CD14-positive monocyte (primary cell): ENCODE measurements around the gene NOX5. TPM values are rescaled to one million over a fixed set of nuclear protein-coding genes. Genes with fewer than 3 reads are reported as not detected.
A peak's percentile ranks its signal among the peaks of the same experiment; 100 is the strongest.

Source experiments
- DNase-seq, 3 donors: peaks; one replicate each; pipeline ENCODE4 v3.0.0-alpha.2; 2011 to 2022
- H2AFZ ChIP-seq: 2 replicates; pipeline ENCODE4 v1.6.0; 2012; ENCODE audit warnings: mild to moderate bottlenecking, low read depth, low read length, inconsistent platforms; ENCODE audit not compliant: insufficient read depth, poor library complexity, severe bottlenecking
- H3K27ac ChIP-seq, 2 donors: 1 replicate in 1 of 2; 2 replicates in 1 of 2; pipeline ENCODE4 v1.5.1; 2012 to 2013; ENCODE audit warnings: low read length in 2 of 2, control low read depth in 1 of 2, inconsistent platforms in 1 of 2, low read depth in 1 of 2, mild to moderate bottlenecking in 1 of 2
- H3K27me3 ChIP-seq, 2 donors: one replicate each; pipeline versions ENCODE4 v1.6.0 to v1.6.1; 2011 to 2013; ENCODE audit warnings: low read length in 2 of 2; ENCODE audit not compliant: control insufficient read depth in 2 of 2, insufficient read depth in 2 of 2
- H3K36me3 ChIP-seq, 2 donors: replicated peaks in 1 of 2; 1 replicate in 1 of 2; 2 replicates in 1 of 2; pipeline versions ENCODE4 v1.5.1 to v1.6.1; 2012 to 2013; ENCODE audit warnings: low read length in 2 of 2, control low read depth in 1 of 2, inconsistent platforms in 1 of 2, mild to moderate bottlenecking in 1 of 2; ENCODE audit not compliant: insufficient read depth in 2 of 2, control insufficient read depth in 1 of 2
- H3K4me1 ChIP-seq, 2 donors: 1 replicate in 1 of 2; 2 replicates in 1 of 2; pipeline versions ENCODE4 v1.5.1 to v1.6.1; 2012 to 2013; ENCODE audit warnings: low read length in 2 of 2, control low read depth in 1 of 2, inconsistent platforms in 1 of 2, mild to moderate bottlenecking in 1 of 2, moderate library complexity in 1 of 2; ENCODE audit not compliant: insufficient read depth in 2 of 2, control insufficient read depth in 1 of 2
- H3K4me2 ChIP-seq: replicated peaks from 2 replicates; pipeline ENCODE3; 2012; ENCODE audit warnings: low read length, moderate library complexity, mild to moderate bottlenecking; ENCODE audit not compliant: poor library complexity, severe bottlenecking; ENCODE audit errors: extremely low read depth
- H3K4me3 ChIP-seq, 3 experiments: fragments of 200-600 bp in 1 of 3; sonication (generic) in 1 of 3; replicated peaks in 1 of 3; 1 replicate in 2 of 3; 2 replicates in 1 of 3; pipeline ENCODE4 v1.5.1; 2011 to 2013; ENCODE audit warnings: low read length in 3 of 3, mild to moderate bottlenecking in 3 of 3, control low read depth in 2 of 3, low read depth in 2 of 3, inconsistent platforms in 1 of 3, moderate library complexity in 1 of 3
- H3K79me2 ChIP-seq: 2 replicates; pipeline ENCODE4 v1.6.0; 2012; ENCODE audit warnings: mild to moderate bottlenecking, control low read depth, inconsistent platforms, low read length, moderate library complexity; ENCODE audit not compliant: insufficient read depth
- H3K9ac ChIP-seq: 2 replicates; pipeline ENCODE4 v1.6.0; 2017; ENCODE audit warnings: low read length, mild to moderate bottlenecking; ENCODE audit not compliant: insufficient read depth, poor library complexity, severe bottlenecking
- H3K9me3 ChIP-seq, 2 donors: replicated peaks in 1 of 2; 1 replicate in 1 of 2; 2 replicates in 1 of 2; pipeline versions ENCODE4 v1.5.1 to v1.6.1; 2012 to 2013; ENCODE audit warnings: low read length in 2 of 2, control low read depth in 1 of 2; ENCODE audit not compliant: control insufficient read depth in 1 of 2, insufficient read depth in 1 of 2
- H4K20me1 ChIP-seq: 2 replicates; pipeline ENCODE4 v1.6.0; 2012; ENCODE audit warnings: mild to moderate bottlenecking, low read length, control low read depth, moderate library complexity; ENCODE audit not compliant: insufficient read depth
- H3K27ac Mint-ChIP-seq, 7 donors: one replicate each; pipeline ENCODE4 v1.8.0; 2020; ENCODE audit warnings: mild to moderate bottlenecking in 7 of 7, mixed read lengths in 7 of 7, moderate library complexity in 6 of 7, inconsistent platforms in 2 of 7
- H3K27me3 Mint-ChIP-seq, 3 donors: one replicate each; pipeline ENCODE4 v1.8.0; 2021 to 2022; ENCODE audit warnings: low read depth in 3 of 3, mild to moderate bottlenecking in 3 of 3, mixed read lengths in 3 of 3, moderate library complexity in 3 of 3, inconsistent platforms in 1 of 3
- H3K36me3 Mint-ChIP-seq, 2 donors: one replicate each; pipeline ENCODE4 v1.8.0; 2020; ENCODE audit warnings: mixed read lengths in 2 of 2, inconsistent platforms in 1 of 2, mild to moderate bottlenecking in 1 of 2
- H3K4me1 Mint-ChIP-seq: one replicate; pipeline ENCODE4 v1.8.0; 2020; ENCODE audit warnings: mild to moderate bottlenecking, mixed read lengths
- H3K4me3 Mint-ChIP-seq, 2 donors: one replicate each; pipeline ENCODE4 v1.8.0; 2020; ENCODE audit warnings: mild to moderate bottlenecking in 2 of 2, mixed read lengths in 2 of 2, moderate library complexity in 1 of 2
- H3K9me3 Mint-ChIP-seq, 7 donors: one replicate each; pipeline ENCODE4 v1.8.0; 2020 to 2022; ENCODE audit warnings: mixed read lengths in 7 of 7, mild to moderate bottlenecking in 6 of 7, moderate library complexity in 6 of 7, inconsistent platforms in 2 of 7
- CTCF ChIP-seq: fragments of 200-600 bp; IDR thresholded peaks from one replicate; pipeline ENCODE4 v1.8.0; 2022; ENCODE audit warnings: antibody characterized with exemption, mild to moderate bottlenecking
- WGBS: methylation state at CpG from one replicate; pipeline ENCODE4 v1.1.5; 2013; ENCODE audit warnings: missing lambda C conversion rate; ENCODE audit not compliant: insufficient coverage; 5-methylcytosine and 5-hydroxymethylcytosine counted together
- intact Hi-C, 2 donors: fragments of 100-400 bp; cut with micrococcal nuclease; formaldehyde crosslinking; loops; one replicate each; pipeline versions ENCODE4 v1.15.0 to v1.15.1; 2023
- polyA plus RNA-seq, 3 donors: library from polyadenylated mRNA; depleted of rRNA in 1 of 3; unstranded in 2 of 3; stranded (reverse) in 1 of 3; fragments of 300-500 nt in 2 of 3; fragments of >200 nt in 1 of 3; fragmentation: Illumina TruSeq in 2 of 3; gene quantifications; 1 replicate in 2 of 3; 2 replicates in 1 of 3; pipeline ENCODE4 v1.2.3, GENCODE V29; 2012 to 2021

Gene NOX5
- polyA plus RNA-seq, 3 donors: not detected

DNA sequence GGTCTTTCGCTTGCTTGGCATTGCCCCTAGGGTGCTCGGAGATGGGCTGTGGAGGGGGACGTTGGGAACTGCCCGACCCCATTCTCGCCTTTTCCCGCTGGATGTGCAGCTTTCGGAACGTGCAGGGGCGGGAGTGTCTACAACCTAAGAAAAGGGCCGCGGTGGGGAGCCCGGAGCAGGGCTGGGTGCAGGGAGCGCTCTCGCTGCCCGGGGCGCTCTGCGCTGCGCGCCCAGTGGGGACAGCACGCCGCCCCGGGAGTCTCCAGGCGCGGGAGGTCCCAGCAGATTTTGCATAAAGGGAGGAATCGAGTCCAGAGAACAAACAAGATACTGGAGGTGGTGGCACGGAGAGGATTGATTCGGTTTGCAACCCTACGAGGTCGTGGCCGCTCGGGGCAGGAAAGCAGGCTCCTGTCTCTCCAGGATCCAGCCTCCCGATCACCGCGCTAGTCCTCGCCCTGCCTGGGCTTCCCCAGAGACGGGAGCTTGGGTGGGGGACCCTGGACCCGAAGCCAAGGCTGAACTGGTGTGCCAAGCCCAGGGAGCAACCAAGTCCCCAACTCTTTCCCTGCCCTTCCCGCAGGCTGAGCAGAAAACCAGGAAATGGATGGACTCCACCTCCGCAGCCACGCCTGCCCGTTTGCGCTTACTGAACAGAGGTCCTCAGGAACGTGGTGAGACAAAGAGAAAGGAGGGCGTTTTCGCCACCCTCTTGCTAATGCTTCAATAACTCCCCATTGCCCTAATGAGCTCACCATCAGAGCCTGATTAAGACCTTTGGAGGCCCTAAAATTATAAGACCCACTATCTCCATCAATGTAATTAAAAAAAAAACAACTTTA, 59.7 kb downstream of the NOX5 start:
- Histone ChIP-seq H3K27ac (no peak overlapping the region), H4K20me1 (no peaks in the 10 kb centered on the region), H3K79me2 (no peaks in the 10 kb centered on the region), H2AFZ (peak overlapping the region; percentile 82), H3K9ac (peak overlapping the region; percentile 46), H3K4me3 (peak overlapping the region; percentile 60 to 86 (median 66)), H3K4me1 (peaks cover 6 to 10% of the 10 kb centered on the region in 2 donors), H3K4me2 (peak overlapping the region; percentile 85), H3K9me3 (peaks cover 0 to 3% of the 10 kb centered on the region in 2 donors), H3K27me3 (peaks cover 6 to 28% of the 10 kb centered on the region in 2 donors), H3K36me3 (no peaks in the 10 kb centered on the region)
- under 1% methylated on average over 36 of the region's 45 CpGs for WGBS
- no peak for TF ChIP-seq CTCF
- intact Hi-C loops: no loop called here
- DNase-seq: no peak
- no peaks in the 10 kb centered on the region for H3K36me3 Mint-ChIP-seq
- peak overlapping the region in 1 of 7 donors; percentile 20 for H3K27ac Mint-ChIP-seq
- peaks cover 2 to 13% (median 5%) of the 10 kb centered on the region in 7 donors for H3K9me3 Mint-ChIP-seq
- peaks cover 22 to 38% (median 35%) of the 10 kb centered on the region in 3 donors for H3K27me3 Mint-ChIP-seq
- H3K4me3 Mint-ChIP-seq: peak overlapping the region; percentile 84 to 95
- H3K4me1 Mint-ChIP-seq: peaks cover 20% of the 10 kb centered on the region

DNA sequence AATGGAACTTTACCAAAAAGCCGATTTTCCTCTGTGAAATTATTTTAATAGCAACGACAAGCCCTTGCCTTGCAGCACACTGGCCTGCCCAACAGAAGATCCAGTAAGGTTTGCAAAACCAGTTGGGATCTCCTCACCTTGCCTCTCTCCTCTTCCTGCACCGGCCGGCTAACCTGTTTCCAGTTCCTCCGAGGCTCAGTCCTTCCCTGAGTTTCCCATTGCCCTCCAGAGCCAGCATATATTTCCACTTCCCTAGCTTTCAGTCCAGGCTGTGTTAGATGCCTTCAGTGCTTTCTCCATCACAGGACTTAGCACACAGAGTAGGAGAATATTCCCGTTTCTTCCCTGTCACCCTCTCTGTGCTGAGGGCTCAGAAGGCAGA, 60.3 kb downstream of the NOX5 start:
- H3K79me2 ChIP-seq: no peaks in the 10 kb centered on the region
- H3K9me3 Mint-ChIP-seq: peaks cover 2 to 13% (median 5%) of the 10 kb centered on the region in 7 donors
- H3K27ac Mint-ChIP-seq: no peak overlapping the region
- no peaks in the 10 kb centered on the region for H3K36me3 Mint-ChIP-seq
- no peak for TF ChIP-seq CTCF
- H3K27me3 ChIP-seq: peaks cover 6 to 28% of the 10 kb centered on the region in 2 donors
- H3K4me3 Mint-ChIP-seq: peak overlapping the region; percentile 84 to 95
- H3K4me3 ChIP-seq: peak overlapping the region in 1 of 3 experiments; percentile 86
- WGBS: 81% methylated on average over 6 of the region's 6 CpGs
- no peak overlapping the region for H3K9ac ChIP-seq
- no peaks in the 10 kb centered on the region for H4K20me1 ChIP-seq
- H2AFZ ChIP-seq: peak overlapping the region; percentile 82
- peaks cover 26% of the 10 kb centered on the region for H3K4me1 Mint-ChIP-seq
- peaks cover 0 to 3% of the 10 kb centered on the region in 2 donors for H3K9me3 ChIP-seq
- H3K4me1 ChIP-seq: peaks cover 12 to 16% of the 10 kb centered on the region in 2 donors
- H3K27ac ChIP-seq: no peak overlapping the region
- H3K27me3 Mint-ChIP-seq: peaks cover 22 to 36% (median 35%) of the 10 kb centered on the region in 3 donors
- no peaks in the 10 kb centered on the region for H3K36me3 ChIP-seq
- intact Hi-C loops: no loop called here
- peak overlapping the region; percentile 85 for H3K4me2 ChIP-seq
- DNase-seq: no peak
